ENCODE data around the gene RCBTB1. TPM values are rescaled to one million over a fixed set of nuclear protein-coding genes. Genes with fewer than 3 reads are reported as not detected.

Gene RCBTB1
- total RNA-seq, 1 experiment from 2014 or later = 5.4 TPM

- peak within 1 kb of the TSS; percentile 80 for H3K9ac ChIP-seq (ENCODE audit: low read length)
- peak within 1 kb of the TSS; percentile 68 for H3K27ac ChIP-seq (ENCODE audit: low read length)
- no peaks in the 10 kb centered on the region for H3K27me3 ChIP-seq (ENCODE audit: low read length)
- no TSS peak for BruUV-seq (replicated peaks)
- POLR2A ChIA-PET (ENCODE audit: unreplicated experiment) = interaction anchor here (0.6 to 0.7 kb wide), 3 partner anchors 49 to 107 kb away, joined by 3 to 8 read pairs (median 7); no protein-coding TSS in a partner anchor
- H3K9me2 ChIP-seq (replicated peaks; ENCODE audit: low read length) = no peaks in the 10 kb centered on the region
- H3K4me2 ChIP-seq (ENCODE audit: low read length) = peak within 1 kb of the TSS; percentile 82
- H3K9me3 ChIP-seq (ENCODE audit: low read length) = no peaks in the 10 kb centered on the region
- H3F3A ChIP-seq (ENCODE audit: low read length, unreplicated experiment) = no peaks in the 10 kb centered on the region
- TF ChIP-seq, protein P1, sequence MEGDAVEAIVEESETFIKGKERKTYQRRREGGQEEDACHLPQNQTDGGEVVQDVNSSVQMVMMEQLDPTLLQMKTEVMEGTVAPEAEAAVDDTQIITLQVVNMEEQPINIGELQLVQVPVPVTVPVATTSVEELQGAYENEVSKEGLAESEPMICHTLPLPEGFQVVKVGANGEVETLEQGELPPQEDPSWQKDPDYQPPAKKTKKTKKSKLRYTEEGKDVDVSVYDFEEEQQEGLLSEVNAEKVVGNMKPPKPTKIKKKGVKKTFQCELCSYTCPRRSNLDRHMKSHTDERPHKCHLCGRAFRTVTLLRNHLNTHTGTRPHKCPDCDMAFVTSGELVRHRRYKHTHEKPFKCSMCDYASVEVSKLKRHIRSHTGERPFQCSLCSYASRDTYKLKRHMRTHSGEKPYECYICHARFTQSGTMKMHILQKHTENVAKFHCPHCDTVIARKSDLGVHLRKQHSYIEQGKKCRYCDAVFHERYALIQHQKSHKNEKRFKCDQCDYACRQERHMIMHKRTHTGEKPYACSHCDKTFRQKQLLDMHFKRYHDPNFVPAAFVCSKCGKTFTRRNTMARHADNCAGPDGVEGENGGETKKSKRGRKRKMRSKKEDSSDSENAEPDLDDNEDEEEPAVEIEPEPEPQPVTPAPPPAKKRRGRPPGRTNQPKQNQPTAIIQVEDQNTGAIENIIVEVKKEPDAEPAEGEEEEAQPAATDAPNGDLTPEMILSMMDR (conservative IDR thresholded peaks at IDR 0.05; ENCODE audit: low read depth, low read length) = no peak
- TF ChIP-seq EZH2 (IDR thresholded peaks at IDR 0.05; ENCODE audit: low read length, unreplicated experiment) = no peak
- TF ChIP-seq EZH2phosphoT487 (IDR thresholded peaks at IDR 0.05; ENCODE audit: borderline replicate concordance, low read length) = no peak
- no peaks in the 10 kb centered on the region for H3K79me2 ChIP-seq (ENCODE audit: low read length)
- peak within 1 kb of the TSS; percentile 89 for H2AFZ ChIP-seq (ENCODE audit: low read length)
- H3K4me1 ChIP-seq (ENCODE audit: insufficient read depth, low read length) = peaks cover 26% of the 10 kb centered on the region
- H3K4me3 ChIP-seq (ENCODE audit: low read length) = peak within 1 kb of the TSS; percentile 72
- no peaks in the 10 kb centered on the region for H4K20me1 ChIP-seq (ENCODE audit: low read length)
- H3K36me3 ChIP-seq (ENCODE audit: low read depth, low read length) = no peaks in the 10 kb centered on the region
- DNase-seq (peak; percentile 60), ATAC-seq (peak; percentile 74)
- intact Hi-C loops (cut with micrococcal nuclease) = loop anchor here (2.0 to 5.0 kb wide), 2 partner anchors 51 to 111 kb away; partner anchors contain the start of genes CAB39L and SETDB2
- CTCF ChIA-PET = no interaction called here
These were observed 89.3 kb downstream of the RCBTB1 start, which contains the start of gene PHF11 for GRCh38 chr13:49495783-49496762. Gene PHF11, plus strand, starts transcription at chr13:49495953. Its CDS starts 49 bp downstream, at chr13:49496002.

DNA sequence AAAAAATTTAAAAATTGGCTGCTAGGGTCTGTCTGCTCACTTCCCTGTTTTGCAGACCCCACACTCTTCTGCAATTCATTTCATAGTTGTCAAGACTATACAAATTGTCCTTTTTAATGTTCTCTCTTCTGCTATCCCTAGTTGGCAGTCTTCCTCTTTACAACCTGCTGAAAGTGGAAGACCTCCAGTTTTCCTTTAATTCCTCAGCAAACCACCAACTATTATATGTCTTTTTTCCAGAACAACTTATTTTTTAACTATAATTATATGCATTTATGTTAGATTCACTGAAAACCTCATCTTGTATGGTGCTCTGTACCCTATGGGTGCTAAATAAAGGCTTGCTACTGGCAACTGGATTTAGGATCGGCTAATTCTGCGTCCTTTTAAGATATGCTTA lies 90.7 kb downstream of the RCBTB1 start:
- H4K20me1 ChIP-seq (ENCODE audit: low read length) = no peaks in the 10 kb centered on the region
- ChIA-PET POLR2A (ENCODE audit: unreplicated experiment) (no interaction called here), CTCF (no interaction called here)
- no peaks in the 10 kb centered on the region for H3K79me2 ChIP-seq (ENCODE audit: low read length)
- no peak for ATAC-seq
- intact Hi-C loops (cut with micrococcal nuclease) = loop anchor here (2.0 to 5.0 kb wide), 2 partner anchors 50 to 113 kb away; partner anchors contain the start of genes CAB39L and SETDB2
- H2AFZ ChIP-seq (ENCODE audit: low read length) = peak overlapping the region; percentile 89
- H3K4me3 ChIP-seq (ENCODE audit: low read length) = peak overlapping the region; percentile 72
- H3F3A ChIP-seq (ENCODE audit: low read length, unreplicated experiment) = no peaks in the 10 kb centered on the region
- no peak for TF ChIP-seq EZH2 (IDR thresholded peaks at IDR 0.05; ENCODE audit: low read length, unreplicated experiment)
- TF ChIP-seq, protein P1 (conservative IDR thresholded peaks at IDR 0.05; ENCODE audit: low read depth, low read length) = peak; percentile 32
- H3K9me3 ChIP-seq (ENCODE audit: low read length) = no peaks in the 10 kb centered on the region
- DNase-seq = peak; percentile 8
- peaks cover 16% of the 10 kb centered on the region for H3K4me1 ChIP-seq (ENCODE audit: insufficient read depth, low read length)
- H3K36me3 ChIP-seq (ENCODE audit: low read depth, low read length) = no peaks in the 10 kb centered on the region
- H3K4me2 ChIP-seq (ENCODE audit: low read length) = peak overlapping the region; percentile 82
- H3K9me2 ChIP-seq (replicated peaks; ENCODE audit: low read length) = no peaks in the 10 kb centered on the region
- H3K27me3 ChIP-seq (ENCODE audit: low read length) = no peaks in the 10 kb centered on the region
- no peak overlapping the region for H3K27ac ChIP-seq (ENCODE audit: low read length)
- peak overlapping the region; percentile 80; the same call in 1 of the 2 replicates for H3K9ac ChIP-seq (ENCODE audit: low read length)
- BruUV-seq (replicated peaks) = no TSS peak
